SIG-M5 treated with dmso at 0.1 percent for 504 hours (cell line): ENCODE results near the gene FANCD2.
"Not testable (repeated sequence)": the region's sequence is repeated elsewhere in the genome, so short reads cannot be mapped to it uniquely, and the experiment has no call there.

Experiments used
- DNase-seq: peaks from one replicate; lab custom pipeline; 2025; ENCODE audit not compliant: unreplicated experiment; lab: John Stamatoyannopoulos, UW

FANCD2 gene

GRCh38 chr3:10026084-10026890 lies at the start of gene FANCD2:
FANCD2 (plus strand) TSS chr3:10026437; CDS start chr3:10028658, 2,221 bp downstream.
- DNase-seq = peak; percentile 80

- DNase-seq = peak; percentile 99
These were observed 49.2 kb upstream of the FANCD2 start for GRCh38 chr3:9976721-9977709.

- no peak for DNase-seq
These were observed 47.4 kb upstream of the FANCD2 start for GRCh38 chr3:9978710-9979305.

GRCh38 chr3:9980251-9980650 lies 46.0 kb upstream of the FANCD2 start:
- DNase-seq = no peak

GRCh38 chr3:9986230-9986725 lies 40.0 kb upstream of the FANCD2 start:
- no peak for DNase-seq

GRCh38 chr3:9994086-9994844 lies 32.0 kb upstream of the FANCD2 start:
- no peak for DNase-seq

- DNase-seq = no peak
These were observed 25.6 kb upstream of the FANCD2 start for GRCh38 chr3:10000686-10001085.

- DNase-seq = no peak
These were observed 23.3 kb upstream of the FANCD2 start for GRCh38 chr3:10002951-10003350.

- no peak for DNase-seq
These were observed 21.7 kb upstream of the FANCD2 start for GRCh38 chr3:10004506-10004905.

GRCh38 chr3:10004960-10005564 lies 21.2 kb upstream of the FANCD2 start:
- no peak for DNase-seq

- DNase-seq = no peak
These were observed 20.0 kb upstream of the FANCD2 start for GRCh38 chr3:10006048-10006761.

- no peak for DNase-seq
These were observed 19.5 kb upstream of the FANCD2 start for GRCh38 chr3:10006762-10007090.

GRCh38 chr3:10007126-10007782 lies 19.0 kb upstream of the FANCD2 start:
- DNase-seq = no peak

- not testable (repeated sequence) for DNase-seq
These were observed 18.0 kb upstream of the FANCD2 start for GRCh38 chr3:10008216-10008587.

GRCh38 chr3:10008588-10009344 lies 17.5 kb upstream of the FANCD2 start:
- DNase-seq = peak; percentile 68

- no peak for DNase-seq
These were observed 15.8 kb upstream of the FANCD2 start for GRCh38 chr3:10010421-10010877.

- peak; percentile 89 for DNase-seq
These were observed 15.3 kb upstream of the FANCD2 start for GRCh38 chr3:10010878-10011465.

- no peak for DNase-seq
These were observed 14.6 kb upstream of the FANCD2 start for GRCh38 chr3:10011631-10012030.
